ENCODE data around the gene ADAMTS17.
"Not testable (repeated sequence)": the region's sequence is repeated elsewhere in the genome, so short reads cannot be mapped to it uniquely, and the experiment has no call there.

The ADAMTS17 gene

GRCh38 chr15:100339999-100340398 lies 1.8 kb downstream of the ADAMTS17 start:
- DNase-seq: no peak

- not testable (repeated sequence) for DNase-seq
Measured at GRCh38 chr15:100339451-100339850, 2.3 kb downstream of the ADAMTS17 start.

GRCh38 chr15:100338971-100339444 lies 2.8 kb downstream of the ADAMTS17 start:
- peak; percentile 50 to 55 for DNase-seq

- no peak for DNase-seq
Measured at GRCh38 chr15:100338247-100338646, 3.5 kb downstream of the ADAMTS17 start.

GRCh38 chr15:100337096-100338044 lies 4.4 kb downstream of the ADAMTS17 start:
- DNase-seq: no peak

- DNase-seq: no peak
Measured at GRCh38 chr15:100336061-100336460, 5.7 kb downstream of the ADAMTS17 start.

GRCh38 chr15:100335335-100335999 lies 6.3 kb downstream of the ADAMTS17 start:
- DNase-seq: no peak

GRCh38 chr15:100334905-100335304 lies 6.9 kb downstream of the ADAMTS17 start:
- DNase-seq: no peak

- DNase-seq: no peak
Measured at GRCh38 chr15:100334456-100334855, 7.3 kb downstream of the ADAMTS17 start.

GRCh38 chr15:100334015-100334414 lies 7.8 kb downstream of the ADAMTS17 start:
- DNase-seq: no peak

- DNase-seq: no peak
Measured at GRCh38 chr15:100333236-100333635, 8.5 kb downstream of the ADAMTS17 start.

GRCh38 chr15:100332721-100333120 lies 9.1 kb downstream of the ADAMTS17 start:
- no peak for DNase-seq

GRCh38 chr15:100332231-100332630 lies 9.5 kb downstream of the ADAMTS17 start:
- no peak for DNase-seq

- no peak for DNase-seq
Measured at GRCh38 chr15:100330629-100331215, 11.1 kb downstream of the ADAMTS17 start.

GRCh38 chr15:100330221-100330620 lies 11.6 kb downstream of the ADAMTS17 start:
- no peak for DNase-seq

GRCh38 chr15:100328796-100329195 lies 13.0 kb downstream of the ADAMTS17 start:
- DNase-seq: no peak

GRCh38 chr15:100318880-100319279 lies 22.9 kb downstream of the ADAMTS17 start:
- no peak for DNase-seq

- no peak for DNase-seq
Measured at GRCh38 chr15:100314809-100315400, 26.9 kb downstream of the ADAMTS17 start.

- DNase-seq: no peak
Measured at GRCh38 chr15:100311833-100312476, 29.8 kb downstream of the ADAMTS17 start.

- no peak for DNase-seq
Measured at GRCh38 chr15:100311154-100311625, 30.6 kb downstream of the ADAMTS17 start.

GRCh38 chr15:100310513-100311153 lies 31.1 kb downstream of the ADAMTS17 start:
- no peak for DNase-seq

GRCh38 chr15:100310041-100310405 lies 31.8 kb downstream of the ADAMTS17 start:
- DNase-seq: no peak

Measured in activated CD4-positive, alpha-beta T cell treated with anti-CD3 and anti-CD28 coated beads, Interleukin-2, amount 50 U/mL, for 4 hours (primary cell).